ACC112 (cell line): ENCODE results near the gene SLC30A2.

Source experiments
- H2AFZ ChIP-seq: fragments of 200-600 bp; sonication (generic); one replicate; pipeline ENCODE4 v1.6.0; 2017; ENCODE audit warnings: antibody characterized with exemption, low read length; ENCODE audit not compliant: unreplicated experiment
- H3K27ac ChIP-seq: fragments of 200-600 bp; sonication (generic); 2 replicates; pipeline ENCODE4 v1.5.1; 2014; ENCODE audit warnings: low read depth, mild to moderate bottlenecking, antibody characterized with exemption, low read length, moderate library complexity
- H3K27me3 ChIP-seq: fragments of 200-600 bp; sonication (generic); 2 replicates; pipeline ENCODE4 v1.6.1; 2014; ENCODE audit warnings: mild to moderate bottlenecking, antibody characterized with exemption, low read length, moderate library complexity, mixed read lengths; ENCODE audit not compliant: insufficient read depth
- H3K36me3 ChIP-seq: fragments of 200-600 bp; sonication (generic); 2 replicates; pipeline ENCODE4 v1.6.1; 2016; ENCODE audit warnings: mild to moderate bottlenecking, antibody characterized with exemption, low read length, moderate library complexity, mixed read lengths; ENCODE audit not compliant: insufficient read depth
- H3K4me1 ChIP-seq: fragments of 200-600 bp; sonication (generic); one replicate; pipeline ENCODE4 v1.6.1; 2016; ENCODE audit warnings: low read length, mixed read lengths; ENCODE audit not compliant: insufficient read depth, unreplicated experiment, control insufficient read depth
- H3K4me3 ChIP-seq: fragments of 200-600 bp; sonication (generic); 2 replicates; pipeline ENCODE4 v1.5.1; 2014; ENCODE audit warnings: mild to moderate bottlenecking, low read depth, low read length
- H3K79me2 ChIP-seq: fragments of 200-600 bp; sonication (generic); one replicate; pipeline ENCODE4 v1.6.0; 2016; ENCODE audit warnings: low read length; ENCODE audit not compliant: control insufficient read depth, unreplicated experiment, insufficient read depth

SLC30A2 gene

GRCh38 chr1:26053718-26054560 lies 8.0 kb upstream of the SLC30A2 start:
- H3K27me3 ChIP-seq, result peaks cover 60% of the 10 kb centered on the region
- H3K27ac ChIP-seq, result no peak overlapping the region
- no peaks in the 10 kb centered on the region for H3K79me2 ChIP-seq
- no peak overlapping the region for H2AFZ ChIP-seq
- no peak overlapping the region for H3K4me3 ChIP-seq
- no peaks in the 10 kb centered on the region for H3K4me1 ChIP-seq
- no peaks in the 10 kb centered on the region for H3K36me3 ChIP-seq

GRCh38 chr1:26050248-26050640 lies 4.3 kb upstream of the SLC30A2 start:
- no peak overlapping the region for H3K4me3 ChIP-seq
- peaks cover 68% of the 10 kb centered on the region for H3K27me3 ChIP-seq
- no peak overlapping the region for H3K27ac ChIP-seq
- H2AFZ ChIP-seq, result no peak overlapping the region
- no peaks in the 10 kb centered on the region for H3K36me3 ChIP-seq
- no peaks in the 10 kb centered on the region for H3K79me2 ChIP-seq
- no peaks in the 10 kb centered on the region for H3K4me1 ChIP-seq

DNA sequence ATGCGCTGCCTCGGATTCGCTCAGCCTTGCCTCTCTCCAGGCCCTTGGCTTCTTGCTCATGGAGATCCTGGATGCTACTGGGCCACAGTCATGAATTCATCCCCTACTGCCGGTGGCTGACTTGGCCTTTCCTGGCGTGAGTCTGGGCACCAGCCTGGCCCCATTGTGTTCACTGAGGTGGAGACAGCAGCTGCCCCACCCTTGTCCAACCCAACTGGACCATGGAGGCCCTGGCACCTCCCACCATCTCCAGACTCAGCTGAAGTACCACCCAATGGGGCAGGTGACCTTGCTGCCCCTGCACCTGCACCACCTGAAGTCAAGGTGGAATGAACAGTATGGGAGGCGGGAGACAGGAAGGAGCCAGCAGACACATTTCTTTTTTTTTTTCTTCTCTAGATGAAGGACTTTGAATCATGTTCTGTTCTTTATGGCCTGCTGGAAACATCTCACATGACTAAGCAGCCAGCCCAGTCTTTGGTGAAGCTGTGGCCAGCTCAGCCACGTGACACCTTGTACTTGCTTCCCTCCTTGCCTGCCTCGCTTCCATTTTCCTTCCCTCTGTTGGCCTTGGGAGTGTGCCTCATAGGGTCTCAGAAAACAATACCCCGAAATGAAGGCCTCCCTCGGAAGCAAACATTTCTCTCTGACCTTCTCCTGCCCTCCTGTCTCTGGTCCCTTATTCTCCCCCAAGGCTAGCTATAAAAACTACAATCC lies 3.8 kb upstream of the SLC30A2 start:
- Histone ChIP-seq H3K79me2 (no peaks in the 10 kb centered on the region), H3K4me3 (no peak overlapping the region), H3K27me3 (peaks cover 74% of the 10 kb centered on the region), H3K36me3 (no peaks in the 10 kb centered on the region), H3K27ac (no peak overlapping the region), H3K4me1 (no peaks in the 10 kb centered on the region), H2AFZ (no peak overlapping the region)

- Histone ChIP-seq H2AFZ (no peak overlapping the region), H3K4me3 (no peak overlapping the region), H3K79me2 (no peaks in the 10 kb centered on the region), H3K36me3 (no peaks in the 10 kb centered on the region), H3K27me3 (peaks cover 70% of the 10 kb centered on the region), H3K4me1 (no peaks in the 10 kb centered on the region), H3K27ac (no peak overlapping the region)
Observed at GRCh38 chr1:26047278-26047874, 1.5 kb upstream of the SLC30A2 start.

DNA sequence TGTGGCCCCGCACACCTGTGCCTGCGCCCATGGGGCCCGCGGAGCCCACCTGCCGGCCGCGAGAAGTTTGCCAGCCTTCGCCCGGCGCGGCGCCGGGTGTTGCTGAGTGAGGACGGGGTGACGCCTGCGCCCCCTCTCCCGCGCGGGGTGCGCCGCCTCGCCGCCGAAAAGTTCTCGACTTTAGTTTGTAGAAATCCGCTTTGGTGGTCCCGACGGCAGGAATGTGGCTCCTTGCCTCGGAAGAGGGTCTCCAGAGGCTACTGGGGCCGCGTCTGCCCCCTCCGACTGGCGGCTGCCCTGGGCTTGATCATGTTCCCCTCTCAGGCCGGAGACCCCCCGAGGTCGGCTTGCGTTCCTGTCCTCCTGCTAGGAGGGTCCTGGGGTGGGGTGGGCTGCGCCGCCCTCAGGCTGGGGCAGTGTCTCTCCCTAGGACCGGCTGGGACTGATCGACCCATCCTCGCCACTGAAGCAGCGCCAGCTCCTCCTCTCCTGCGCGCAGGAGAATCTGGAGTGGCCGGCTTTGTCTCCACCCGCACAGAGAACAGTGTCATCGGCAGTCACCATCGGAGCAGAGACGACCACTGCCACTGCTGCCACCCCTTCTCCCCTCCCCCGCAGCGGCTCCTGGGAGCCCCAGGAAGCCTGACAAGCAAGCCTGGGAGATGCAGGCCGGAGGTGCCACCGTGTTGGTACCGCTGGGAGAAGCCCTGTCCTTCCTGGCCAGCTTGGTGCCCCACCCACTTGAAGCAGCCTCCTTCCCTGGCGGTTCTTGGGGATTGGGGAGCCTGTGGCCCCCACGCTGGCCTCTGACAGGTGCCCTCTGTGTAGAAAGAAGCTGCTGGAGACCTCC lies 553 bp upstream of the SLC30A2 start:
- no peaks in the 10 kb centered on the region for H3K36me3 ChIP-seq
- H3K4me1 ChIP-seq, result no peaks in the 10 kb centered on the region
- no peak overlapping the region for H2AFZ ChIP-seq
- no peak overlapping the region for H3K4me3 ChIP-seq
- no peak overlapping the region for H3K27ac ChIP-seq
- H3K79me2 ChIP-seq, result no peaks in the 10 kb centered on the region
- peaks cover 71% of the 10 kb centered on the region for H3K27me3 ChIP-seq

GRCh38 chr1:26044971-26045721 lies 772 bp downstream of the SLC30A2 start:
- peaks cover 65% of the 10 kb centered on the region for H3K27me3 ChIP-seq

GRCh38 chr1:26044414-26044813 lies 1.5 kb downstream of the SLC30A2 start:
- no peaks in the 10 kb centered on the region for H3K79me2 ChIP-seq
- H3K36me3 ChIP-seq, result no peaks in the 10 kb centered on the region
- H3K27me3 ChIP-seq, result peaks cover 59% of the 10 kb centered on the region
- H2AFZ ChIP-seq, result no peak overlapping the region
- H3K27ac ChIP-seq, result no peak overlapping the region
- H3K4me1 ChIP-seq, result no peaks in the 10 kb centered on the region
- H3K4me3 ChIP-seq, result no peak overlapping the region

More at GRCh38 chr1:26044971-26045721, 772 bp downstream of the SLC30A2 start:
- no peaks in the 10 kb centered on the region for H3K36me3 ChIP-seq
- H3K79me2 ChIP-seq, result no peaks in the 10 kb centered on the region
- H3K4me1 ChIP-seq, result no peaks in the 10 kb centered on the region
- no peak overlapping the region for H3K4me3 ChIP-seq
- H2AFZ ChIP-seq, result no peak overlapping the region
- H3K27ac ChIP-seq, result no peak overlapping the region

DNA sequence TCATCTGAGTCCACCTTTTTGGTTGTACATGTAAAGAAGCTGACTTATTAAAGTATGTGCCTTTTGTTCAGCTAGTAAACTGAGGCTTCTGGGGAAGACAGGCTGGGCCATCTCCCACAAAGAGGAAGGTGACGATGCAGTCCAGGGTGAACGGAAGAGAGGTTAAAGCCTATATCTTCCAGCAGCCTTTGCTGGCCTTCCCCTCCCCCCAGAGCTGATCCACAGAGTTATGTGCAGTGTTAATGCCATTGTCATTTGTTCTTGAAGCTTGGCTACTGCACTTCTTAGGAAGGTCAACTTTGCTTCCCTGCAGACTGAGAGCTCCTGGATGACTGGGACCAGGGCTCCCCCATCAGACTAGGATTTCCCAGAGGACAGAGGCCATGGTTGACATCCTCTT lies 2.2 kb downstream of the SLC30A2 start:
- Histone ChIP-seq H3K27me3 (peaks cover 53% of the 10 kb centered on the region), H2AFZ (no peak overlapping the region), H3K79me2 (no peaks in the 10 kb centered on the region)

GRCh38 chr1:26041978-26042377 lies 3.9 kb downstream of the SLC30A2 start:
- Histone ChIP-seq H2AFZ (no peak overlapping the region), H3K27me3 (peaks cover 35% of the 10 kb centered on the region), H3K4me3 (no peak overlapping the region), H3K27ac (no peak overlapping the region), H3K36me3 (no peaks in the 10 kb centered on the region), H3K4me1 (no peaks in the 10 kb centered on the region), H3K79me2 (no peaks in the 10 kb centered on the region)

More for the DNA sequence above, 2.2 kb downstream of the SLC30A2 start:
- H3K4me1 ChIP-seq, result no peaks in the 10 kb centered on the region
- H3K4me3 ChIP-seq, result no peak overlapping the region
- no peak overlapping the region for H3K27ac ChIP-seq
- H3K36me3 ChIP-seq, result no peaks in the 10 kb centered on the region

DNA sequence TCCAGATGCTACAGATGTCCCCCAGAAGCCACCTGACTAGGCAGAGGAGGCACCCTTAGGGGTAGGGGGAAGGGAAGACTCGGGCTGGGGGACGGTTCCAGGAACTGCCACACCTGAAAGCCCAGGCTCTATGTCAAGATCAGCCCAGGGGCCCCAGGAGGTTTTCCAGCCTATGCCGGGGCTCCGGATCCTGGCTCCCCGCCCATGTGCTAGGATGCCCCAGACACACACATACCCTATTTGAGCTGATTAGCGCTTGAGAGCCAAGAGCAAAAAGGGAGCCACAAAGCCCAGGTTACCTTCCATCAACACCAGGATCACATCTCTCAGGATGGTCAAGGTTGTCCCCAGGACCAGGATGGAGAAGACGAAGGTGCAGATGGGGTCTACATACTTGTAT lies 4.5 kb downstream of the SLC30A2 start:
- Histone ChIP-seq H3K79me2 (no peaks in the 10 kb centered on the region), H3K4me3 (no peak overlapping the region), H3K27ac (no peak overlapping the region), H3K36me3 (no peaks in the 10 kb centered on the region), H3K4me1 (peaks cover 6% of the 10 kb centered on the region), H2AFZ (no peak overlapping the region), H3K27me3 (peaks cover 29% of the 10 kb centered on the region)
